ENCODE data around the gene GMCL1. TPM values are rescaled to one million over a fixed set of nuclear protein-coding genes. Genes with fewer than 3 reads are reported as not detected.

The GMCL1 gene
- total and polyA plus RNA-seq, 9 of the 15 experiments (the other 6 are each of a cell fraction or from before 2014, with no cell fraction given): 7.0 to 27.3 (median 15.4) TPM

- TF ChIP-seq AFF4 (CRISPR knock-in tag; IDR thresholded peaks at IDR 0.05): peak; percentile 84
- TF ChIP-seq RNF2 (IDR thresholded peaks at IDR 0.05): peak; percentile 87
- no peak for TF ChIP-seq MTA1 (IDR thresholded peaks at IDR 0.05; ENCODE audit: borderline replicate concordance)
- TF ChIP-seq ATF4 (CRISPR knock-in tag; IDR thresholded peaks at IDR 0.05): 0 out of 2 replicates have a peak, but pooled peaks have one; percentile 54
- no peak for TF ChIP-seq NCOA1 (IDR thresholded peaks at IDR 0.05; ENCODE audit: low read depth)
- TF ChIP-seq ATF6 (CRISPR knock-in tag; IDR thresholded peaks at IDR 0.05): 0 out of 2 replicates have a peak, but pooled peaks have one; percentile 91
- TF ChIP-seq PKNOX1 (IDR thresholded peaks at IDR 0.05): peak; percentile 88
- TF ChIP-seq RREB1 (CRISPR knock-in tag; IDR thresholded peaks at IDR 0.05): peak; percentile 86; the same call in 1 of the 2 replicates
- TF ChIP-seq CBX3 (IDR thresholded peaks at IDR 0.05; ENCODE audit: borderline replicate concordance in 1 of 2, low read length in 2 of 2): peak in 1 of 2 experiments; percentile 63; a peak in 2 of 3 replicates
- TF ChIP-seq FOXK2 (conservative IDR thresholded peaks at IDR 0.05 in 1 of 2, IDR thresholded peaks at IDR 0.05 in 1 of 2; ENCODE audit: low read depth in 2 of 2): peak; percentile 96 to 97
Measured at GRCh38 chr2:69914164-69914949, 84.9 kb downstream of the GMCL1 start (continued).
